Measurements from ENCODE around the gene MTR.

The MTR gene

DNA sequence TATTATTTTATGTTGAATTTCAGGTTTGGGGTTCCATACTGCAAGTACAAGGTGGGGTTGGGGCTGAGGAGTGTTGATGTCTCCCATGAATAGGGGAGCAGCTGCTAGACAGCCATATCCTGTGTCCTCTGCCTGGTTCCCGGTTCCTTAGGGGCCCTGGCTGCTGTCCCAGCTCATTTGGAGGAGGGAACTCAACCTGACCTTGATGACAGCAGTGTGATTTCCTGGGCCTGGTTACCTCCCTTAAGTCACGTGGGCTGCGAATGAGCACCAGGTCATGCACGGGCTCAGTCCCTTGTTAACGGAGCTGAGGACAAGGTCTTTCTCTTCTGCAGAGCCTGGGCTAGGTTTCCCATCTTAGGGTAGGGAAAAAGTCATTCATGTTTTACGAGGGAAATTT lies 85.1 kb downstream of the MTR start:
- Histone ChIP-seq H3K4me3 (ENCODE audit: control insufficient read depth in 1 of 7, extremely low read depth in 1 of 7, insufficient read depth in 4 of 7, low read depth in 2 of 7, low read length in 6 of 7) (no peak overlapping the region), H3K4me1 (ENCODE audit: control extremely low read depth in 1 of 4, control insufficient read depth in 4 of 4, insufficient read depth in 4 of 4, low read length in 3 of 4) (no peaks in the 10 kb centered on the region), H3K36me3 (ENCODE audit: control insufficient read depth in 4 of 4, insufficient read depth in 4 of 4, low read length in 3 of 4) (peaks cover 10 to 57% (median 37%) of the 10 kb centered on the region in 4 experiments), H3K9me3 (ENCODE audit: control extremely low read depth in 1 of 5, control insufficient read depth in 4 of 5, insufficient read depth in 2 of 5, low read depth in 1 of 5, low read length in 4 of 5) (no peaks in the 10 kb centered on the region), H3K27me3 (replicated peaks in 2 of 5; ENCODE audit: control insufficient read depth in 4 of 5, insufficient read depth in 5 of 5, low read length in 4 of 5) (no peaks in the 10 kb centered on the region), H3K27ac (ENCODE audit: insufficient read depth in 1 of 2, low read depth in 1 of 2, low read length in 2 of 2, poor library complexity in 1 of 2, severe bottlenecking in 2 of 2) (no peak overlapping the region)
- 87% methylated on average over 6 of the region's 6 CpGs for WGBS (ENCODE audit: insufficient coverage)
- DNase-seq, result no peak
- CTCF ChIA-PET, result no interaction called here
- POLR2A ChIA-PET, result no interaction called here

DNA sequence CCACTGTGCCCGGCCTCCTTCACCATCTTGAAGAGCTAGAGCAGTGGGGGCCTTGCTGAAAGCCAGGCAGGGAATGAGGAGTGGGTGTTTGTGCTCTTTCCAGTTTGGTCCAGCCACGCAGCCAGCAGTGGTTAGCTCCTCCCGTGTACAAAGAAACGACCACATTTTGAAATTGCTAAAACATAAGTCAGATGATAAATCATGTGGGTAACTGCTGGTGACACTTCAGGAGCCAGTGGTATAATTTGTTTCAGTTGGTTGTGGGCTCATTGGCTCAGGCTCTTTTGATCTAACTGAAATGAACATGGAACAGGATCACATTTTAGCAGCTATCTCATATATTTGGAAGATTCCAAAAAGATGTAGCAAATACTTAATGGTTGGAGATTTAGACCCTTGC lies 87.6 kb downstream of the MTR start:
- Histone ChIP-seq H3K4me3 (ENCODE audit: control insufficient read depth in 1 of 7, extremely low read depth in 1 of 7, insufficient read depth in 4 of 7, low read depth in 2 of 7, low read length in 6 of 7) (no peak overlapping the region), H3K27ac (ENCODE audit: insufficient read depth in 1 of 2, low read depth in 1 of 2, low read length in 2 of 2, poor library complexity in 1 of 2, severe bottlenecking in 2 of 2) (no peak overlapping the region), H3K27me3 (replicated peaks in 2 of 5; ENCODE audit: control insufficient read depth in 4 of 5, insufficient read depth in 5 of 5, low read length in 4 of 5) (no peaks in the 10 kb centered on the region), H3K36me3 (ENCODE audit: control insufficient read depth in 4 of 4, insufficient read depth in 4 of 4, low read length in 3 of 4) (peaks cover 10 to 58% (median 42%) of the 10 kb centered on the region in 4 experiments), H3K4me1 (ENCODE audit: control extremely low read depth in 1 of 4, control insufficient read depth in 4 of 4, insufficient read depth in 4 of 4, low read length in 3 of 4) (no peaks in the 10 kb centered on the region), H3K9me3 (ENCODE audit: control extremely low read depth in 1 of 5, control insufficient read depth in 4 of 5, insufficient read depth in 2 of 5, low read depth in 1 of 5, low read length in 4 of 5) (no peaks in the 10 kb centered on the region)
- CTCF ChIA-PET, result no interaction called here
- DNase-seq, result no peak
- 33% methylated on average over 4 of the region's 4 CpGs for WGBS (ENCODE audit: insufficient coverage)
- POLR2A ChIA-PET, result no interaction called here

DNA sequence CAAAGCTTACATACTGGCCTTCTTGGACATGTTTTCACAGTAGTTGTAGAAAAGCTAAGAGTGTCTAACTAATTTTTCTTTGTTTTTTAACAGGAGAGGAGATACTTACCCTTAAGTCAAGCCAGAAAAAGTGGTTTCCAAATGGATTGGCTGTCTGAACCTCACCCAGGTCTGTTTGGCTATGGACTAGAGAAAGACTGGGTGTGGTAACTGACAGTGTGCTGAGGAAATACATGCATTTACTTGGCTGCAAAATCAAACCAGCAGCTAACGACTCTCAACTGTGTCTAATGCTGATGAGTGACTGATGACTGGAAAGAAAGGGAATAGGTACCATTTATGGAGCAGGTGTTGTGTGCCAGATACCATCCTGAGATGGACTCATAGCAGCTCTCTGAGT lies 91.1 kb downstream of the MTR start:
- Histone ChIP-seq H3K36me3 (ENCODE audit: control insufficient read depth in 4 of 4, insufficient read depth in 4 of 4, low read length in 3 of 4) (peaks cover 12 to 79% (median 53%) of the 10 kb centered on the region in 4 experiments), H3K27ac (ENCODE audit: insufficient read depth in 1 of 2, low read depth in 1 of 2, low read length in 2 of 2, poor library complexity in 1 of 2, severe bottlenecking in 2 of 2) (no peak overlapping the region), H3K4me3 (ENCODE audit: control insufficient read depth in 1 of 7, extremely low read depth in 1 of 7, insufficient read depth in 4 of 7, low read depth in 2 of 7, low read length in 6 of 7) (no peak overlapping the region), H3K9me3 (ENCODE audit: control extremely low read depth in 1 of 5, control insufficient read depth in 4 of 5, insufficient read depth in 2 of 5, low read depth in 1 of 5, low read length in 4 of 5) (no peaks in the 10 kb centered on the region), H3K27me3 (replicated peaks in 2 of 5; ENCODE audit: control insufficient read depth in 4 of 5, insufficient read depth in 5 of 5, low read length in 4 of 5) (no peaks in the 10 kb centered on the region), H3K4me1 (ENCODE audit: control extremely low read depth in 1 of 4, control insufficient read depth in 4 of 4, insufficient read depth in 4 of 4, low read length in 3 of 4) (no peaks in the 10 kb centered on the region)
- CTCF ChIA-PET, result interaction anchor here (0.6 to 1.0 kb wide), 2 partner anchors 22 to 126 kb away, joined by 3 read pairs; no protein-coding TSS in a partner anchor
- WGBS (ENCODE audit: insufficient coverage), result 100% methylated on average over 1 of the region's 1 CpG
- POLR2A ChIA-PET, result no interaction called here
- DNase-seq, result no peak

DNA sequence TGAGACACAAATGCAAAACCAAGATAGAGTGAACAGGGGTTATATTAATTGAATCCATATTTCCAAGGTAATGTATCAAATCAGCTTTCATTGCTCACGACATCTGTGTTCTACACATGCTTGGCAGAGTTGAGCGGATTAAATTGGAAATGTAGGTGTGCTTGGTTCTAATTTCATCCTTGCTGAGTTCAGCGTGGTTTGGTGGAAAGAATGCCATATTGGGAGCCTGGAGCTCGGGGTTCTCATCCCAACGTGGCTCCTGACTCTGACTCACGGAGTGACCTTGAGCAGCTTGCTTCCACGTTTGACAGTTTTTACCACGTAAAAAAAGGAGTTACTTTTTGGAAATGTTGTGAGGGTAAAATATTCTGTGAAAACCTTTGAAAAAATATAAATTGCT lies 92.0 kb downstream of the MTR start:
- no peaks in the 10 kb centered on the region for H3K9me3 ChIP-seq (ENCODE audit: control extremely low read depth in 1 of 5, control insufficient read depth in 4 of 5, insufficient read depth in 2 of 5, low read depth in 1 of 5, low read length in 4 of 5)
- peaks cover 16 to 82% (median 56%) of the 10 kb centered on the region in 4 experiments for H3K36me3 ChIP-seq (ENCODE audit: control insufficient read depth in 4 of 4, insufficient read depth in 4 of 4, low read length in 3 of 4)
- no peaks in the 10 kb centered on the region for H3K4me1 ChIP-seq (ENCODE audit: control extremely low read depth in 1 of 4, control insufficient read depth in 4 of 4, insufficient read depth in 4 of 4, low read length in 3 of 4)
- no peak overlapping the region for H3K27ac ChIP-seq (ENCODE audit: insufficient read depth in 1 of 2, low read depth in 1 of 2, low read length in 2 of 2, poor library complexity in 1 of 2, severe bottlenecking in 2 of 2)
- ChIA-PET POLR2A (no interaction called here), CTCF (no interaction called here)
- no peaks in the 10 kb centered on the region for H3K27me3 ChIP-seq (replicated peaks in 2 of 5; ENCODE audit: control insufficient read depth in 4 of 5, insufficient read depth in 5 of 5, low read length in 4 of 5)
- WGBS (ENCODE audit: insufficient coverage), result 98% methylated on average over 8 of the region's 8 CpGs
- DNase-seq, result no peak
- no peak overlapping the region for H3K4me3 ChIP-seq (ENCODE audit: control insufficient read depth in 1 of 7, extremely low read depth in 1 of 7, insufficient read depth in 4 of 7, low read depth in 2 of 7, low read length in 6 of 7)

DNA sequence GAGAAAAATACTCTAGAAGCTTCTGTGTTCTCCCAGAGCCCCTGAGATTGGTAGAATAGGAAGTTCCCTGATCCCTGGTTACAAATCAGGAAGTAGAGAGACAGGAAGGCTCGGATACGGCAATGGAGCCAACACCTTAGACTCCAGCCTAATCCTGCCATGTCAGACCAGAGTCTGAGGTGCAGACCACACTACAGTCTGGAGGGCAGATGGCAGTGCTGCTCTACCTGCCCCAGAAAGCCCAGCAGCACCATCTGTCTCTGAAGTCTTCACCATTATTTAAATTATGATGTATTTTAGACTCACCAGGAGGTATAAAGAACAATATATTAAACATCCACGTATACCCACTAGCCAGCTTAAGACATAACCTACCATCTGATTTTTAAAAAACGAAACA lies 93.0 kb downstream of the MTR start:
- CTCF ChIA-PET, result interaction anchor here (0.7 kb wide), 1 partner anchor 8 kb away, joined by 3 read pairs; no protein-coding TSS in a partner anchor
- peaks cover 16 to 91% (median 60%) of the 10 kb centered on the region in 4 experiments for H3K36me3 ChIP-seq (ENCODE audit: control insufficient read depth in 4 of 4, insufficient read depth in 4 of 4, low read length in 3 of 4)

DNA sequence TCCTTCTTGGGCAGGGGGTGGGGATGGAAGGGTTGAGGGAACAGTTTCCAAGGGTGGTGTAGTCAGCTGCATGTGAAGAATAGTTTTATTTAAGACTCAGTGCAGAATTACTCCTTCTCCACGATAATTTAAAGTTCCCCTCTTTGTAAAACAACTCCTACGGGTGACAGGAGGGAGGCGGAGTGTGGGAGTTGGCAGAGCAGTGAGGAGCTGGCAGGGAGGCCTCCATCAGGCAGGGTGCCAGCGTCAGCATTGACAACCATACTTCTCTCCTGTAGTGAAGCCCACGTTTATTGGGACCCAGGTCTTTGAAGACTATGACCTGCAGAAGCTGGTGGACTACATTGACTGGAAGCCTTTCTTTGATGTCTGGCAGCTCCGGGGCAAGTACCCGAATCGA lies 93.8 kb downstream of the MTR start:
- no peaks in the 10 kb centered on the region for H3K4me1 ChIP-seq (ENCODE audit: control extremely low read depth in 1 of 4, control insufficient read depth in 4 of 4, insufficient read depth in 4 of 4, low read length in 3 of 4)
- H3K27me3 ChIP-seq (replicated peaks in 2 of 5; ENCODE audit: control insufficient read depth in 4 of 5, insufficient read depth in 5 of 5, low read length in 4 of 5), result no peaks in the 10 kb centered on the region
- WGBS (ENCODE audit: insufficient coverage), result 88% methylated on average over 5 of the region's 8 CpGs
- H3K36me3 ChIP-seq (ENCODE audit: control insufficient read depth in 4 of 4, insufficient read depth in 4 of 4, low read length in 3 of 4), result peaks cover 16 to 92% (median 62%) of the 10 kb centered on the region in 4 experiments
- DNase-seq, result no peak
- no peak overlapping the region for H3K4me3 ChIP-seq (ENCODE audit: control insufficient read depth in 1 of 7, extremely low read depth in 1 of 7, insufficient read depth in 4 of 7, low read depth in 2 of 7, low read length in 6 of 7)
- no peaks in the 10 kb centered on the region for H3K9me3 ChIP-seq (ENCODE audit: control extremely low read depth in 1 of 5, control insufficient read depth in 4 of 5, insufficient read depth in 2 of 5, low read depth in 1 of 5, low read length in 4 of 5)
- H3K27ac ChIP-seq (ENCODE audit: insufficient read depth in 1 of 2, low read depth in 1 of 2, low read length in 2 of 2, poor library complexity in 1 of 2, severe bottlenecking in 2 of 2), result no peak overlapping the region
- CTCF ChIA-PET, result interaction anchor here (0.7 kb wide), 1 partner anchor 7 kb away, joined by 3 read pairs; no protein-coding TSS in a partner anchor
- POLR2A ChIA-PET, result no interaction called here

More for the DNA sequence above, 93.0 kb downstream of the MTR start:
- no peak overlapping the region for H3K27ac ChIP-seq (ENCODE audit: insufficient read depth in 1 of 2, low read depth in 1 of 2, low read length in 2 of 2, poor library complexity in 1 of 2, severe bottlenecking in 2 of 2)
- POLR2A ChIA-PET, result no interaction called here
- H3K4me1 ChIP-seq (ENCODE audit: control extremely low read depth in 1 of 4, control insufficient read depth in 4 of 4, insufficient read depth in 4 of 4, low read length in 3 of 4), result no peaks in the 10 kb centered on the region
- 88% methylated on average over 2 of the region's 4 CpGs for WGBS (ENCODE audit: insufficient coverage)
- no peak overlapping the region for H3K4me3 ChIP-seq (ENCODE audit: control insufficient read depth in 1 of 7, extremely low read depth in 1 of 7, insufficient read depth in 4 of 7, low read depth in 2 of 7, low read length in 6 of 7)
- no peaks in the 10 kb centered on the region for H3K9me3 ChIP-seq (ENCODE audit: control extremely low read depth in 1 of 5, control insufficient read depth in 4 of 5, insufficient read depth in 2 of 5, low read depth in 1 of 5, low read length in 4 of 5)
- H3K27me3 ChIP-seq (replicated peaks in 2 of 5; ENCODE audit: control insufficient read depth in 4 of 5, insufficient read depth in 5 of 5, low read length in 4 of 5), result no peaks in the 10 kb centered on the region
- no peak for DNase-seq

DNA sequence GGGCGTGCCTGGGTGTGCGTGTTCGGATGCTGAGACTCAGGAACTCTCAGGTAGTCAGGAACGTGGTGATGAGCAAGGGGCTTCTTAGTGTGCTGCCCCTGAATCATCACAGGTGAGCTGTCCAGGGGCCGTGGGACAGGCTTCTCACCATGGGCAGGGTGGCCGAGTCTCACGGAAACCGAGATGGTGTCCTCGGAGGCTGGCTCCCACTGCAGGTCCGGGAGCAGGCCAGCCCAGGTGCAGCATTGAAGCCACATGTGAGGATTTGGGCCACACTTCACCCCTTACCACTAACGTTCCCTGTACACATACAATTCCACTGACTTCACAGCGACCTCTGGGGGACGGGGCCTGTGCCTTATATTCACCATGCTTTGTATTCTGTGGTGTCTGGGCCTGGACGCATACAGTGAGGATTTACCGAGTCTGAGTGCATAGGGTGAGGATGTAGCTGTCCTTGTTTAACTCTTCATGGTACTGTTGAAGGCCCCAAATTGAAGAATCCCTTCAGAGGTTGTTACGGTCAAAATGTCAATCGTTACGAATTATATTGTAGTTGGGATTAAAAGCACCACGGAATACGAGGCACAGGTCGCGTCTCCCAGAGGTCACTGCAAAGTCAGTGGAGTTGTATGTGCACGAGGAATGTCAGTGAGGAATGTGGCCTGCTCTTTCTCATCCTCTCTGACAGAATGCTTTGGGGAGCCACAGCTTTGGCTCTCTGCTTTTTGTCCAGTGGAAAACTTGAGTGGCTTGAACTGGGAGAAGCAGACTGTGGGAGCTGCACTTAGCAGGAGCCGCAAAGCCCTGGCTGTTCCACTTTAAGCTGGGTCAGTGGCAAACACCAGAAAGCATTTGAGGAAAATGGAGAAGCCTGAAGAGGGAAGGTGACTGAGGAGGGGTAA lies 95.3 kb downstream of the MTR start:
- H3K36me3 ChIP-seq (ENCODE audit: control insufficient read depth in 4 of 4, insufficient read depth in 4 of 4, low read length in 3 of 4), result peaks cover 17 to 95% (median 65%) of the 10 kb centered on the region in 4 experiments
- no peak overlapping the region for H3K4me3 ChIP-seq (ENCODE audit: control insufficient read depth in 1 of 7, extremely low read depth in 1 of 7, insufficient read depth in 4 of 7, low read depth in 2 of 7, low read length in 6 of 7)
- POLR2A ChIA-PET, result no interaction called here
- no peaks in the 10 kb centered on the region for H3K27me3 ChIP-seq (replicated peaks in 2 of 5; ENCODE audit: control insufficient read depth in 4 of 5, insufficient read depth in 5 of 5, low read length in 4 of 5)
- no peak for DNase-seq
- WGBS (ENCODE audit: insufficient coverage), result 98% methylated on average over 18 of the region's 24 CpGs
- CTCF ChIA-PET, result interaction anchor here (0.6 kb wide), 1 partner anchor 10 kb away, joined by 4 read pairs; no protein-coding TSS in a partner anchor
- no peaks in the 10 kb centered on the region for H3K4me1 ChIP-seq (ENCODE audit: control extremely low read depth in 1 of 4, control insufficient read depth in 4 of 4, insufficient read depth in 4 of 4, low read length in 3 of 4)
- no peak overlapping the region for H3K27ac ChIP-seq (ENCODE audit: insufficient read depth in 1 of 2, low read depth in 1 of 2, low read length in 2 of 2, poor library complexity in 1 of 2, severe bottlenecking in 2 of 2)
- no peaks in the 10 kb centered on the region for H3K9me3 ChIP-seq (ENCODE audit: control extremely low read depth in 1 of 5, control insufficient read depth in 4 of 5, insufficient read depth in 2 of 5, low read depth in 1 of 5, low read length in 4 of 5)
